GM23338 (cell line): ENCODE measurements around the gene LRRC4B. TPM values are rescaled to one million over a fixed set of nuclear protein-coding genes. Genes with fewer than 3 reads are reported as not detected.

Experiments used
- ATAC-seq: fragments of 200-7000 bp; cut with Tn5 transposase; 3 replicates; pipeline ENCODE4 v1.9.1; 2020
- DNase-seq: peaks from one replicate; pipeline ENCODE4 v3.0.0-alpha.2; 2015; ENCODE audit warnings: low spot score
- H2AFZ ChIP-seq: fragments of 200-600 bp; sonication (generic); 2 replicates; pipeline ENCODE4 v1.8.0; 2016; ENCODE audit warnings: antibody characterized with exemption, mild to moderate bottlenecking, moderate library complexity
- H3F3A ChIP-seq: fragments of 200-600 bp; sonication (generic); replicated peaks from 2 replicates; pipeline ENCODE4 v1.8.0; 2017; ENCODE audit warnings: antibody characterized with exemption, mixed run types, low read depth
- H3K27ac ChIP-seq: fragments of 200-600 bp; sonication (generic); 2 replicates; pipeline ENCODE4 v1.6.1; 2016; ENCODE audit warnings: low read depth
- H3K27me3 ChIP-seq: fragments of 200-600 bp; sonication (generic); 2 replicates; pipeline ENCODE4 v1.8.0; 2016; ENCODE audit warnings: mild to moderate bottlenecking, mixed run types, moderate library complexity; ENCODE audit not compliant: insufficient read depth
- H3K36me3 ChIP-seq: fragments of 200-600 bp; sonication (generic); 2 replicates; pipeline ENCODE4 v1.8.0; 2016; ENCODE audit warnings: mild to moderate bottlenecking; ENCODE audit not compliant: insufficient read depth
- H3K4me1 ChIP-seq: fragments of 200-600 bp; sonication (generic); 2 replicates; pipeline ENCODE4 v1.8.0; 2016; ENCODE audit warnings: mild to moderate bottlenecking, moderate library complexity; ENCODE audit not compliant: insufficient read depth
- H3K4me2 ChIP-seq: fragments of 200-600 bp; sonication (generic); 2 replicates; pipeline ENCODE4 v1.7.1; 2017; ENCODE audit warnings: mixed run types
- H3K4me3 ChIP-seq: fragments of 200-600 bp; sonication (generic); 2 replicates; pipeline ENCODE4 v1.6.1; 2016; ENCODE audit warnings: mixed run types
- H3K79me2 ChIP-seq: fragments of 200-600 bp; sonication (generic); replicated peaks from 2 replicates; pipeline ENCODE4 v1.8.0; 2017; ENCODE audit warnings: mild to moderate bottlenecking; ENCODE audit not compliant: insufficient read depth
- H3K9me2 ChIP-seq: fragments of 200-600 bp; sonication (generic); 2 replicates; pipeline ENCODE4 v1.8.0; 2017; ENCODE audit not compliant: insufficient read depth
- H4K20me1 ChIP-seq: fragments of 200-600 bp; sonication (generic); replicated peaks from 2 replicates; pipeline ENCODE4 v1.8.0; 2017; ENCODE audit warnings: mild to moderate bottlenecking; ENCODE audit not compliant: insufficient read depth
- H3K27ac Mint-ChIP-seq: 2 replicates; pipeline ENCODE4 v1.8.0; 2020; ENCODE audit warnings: inconsistent platforms, mild to moderate bottlenecking, moderate library complexity, mixed read lengths
- H3K27me3 Mint-ChIP-seq: 3 replicates; pipeline ENCODE4 v1.8.0; 2022; ENCODE audit warnings: low read depth, mild to moderate bottlenecking, moderate library complexity, mixed read lengths, inconsistent platforms; ENCODE audit not compliant: insufficient read depth, poor library complexity
- H3K36me3 Mint-ChIP-seq: 3 replicates; pipeline ENCODE4 v1.8.0; 2021; ENCODE audit warnings: low read depth, mild to moderate bottlenecking, inconsistent platforms, moderate library complexity, mixed read lengths
- H3K4me1 Mint-ChIP-seq: 3 replicates; pipeline ENCODE4 v1.8.0; 2020; ENCODE audit warnings: mild to moderate bottlenecking, inconsistent platforms, mixed read lengths
- H3K4me3 Mint-ChIP-seq: 3 replicates; pipeline ENCODE4 v1.8.0; 2021; ENCODE audit warnings: moderate library complexity, mild to moderate bottlenecking, inconsistent platforms, mixed read lengths
- H3K9me3 Mint-ChIP-seq: 3 replicates; pipeline ENCODE4 v1.8.0; 2020; ENCODE audit warnings: moderate library complexity, mild to moderate bottlenecking, inconsistent platforms, mixed read lengths
- JUNB ChIP-seq: IDR thresholded peaks from one replicate; pipeline ENCODE4 v1.6.1; 2016; ENCODE audit warnings: antibody characterized with exemption; ENCODE audit not compliant: unreplicated experiment
- POLR2AphosphoS5 ChIP-seq: IDR thresholded peaks from 2 replicates; pipeline ENCODE4 v1.6.1; 2016; ENCODE audit warnings: antibody characterized with exemption, low read depth
- ZNF114 ChIP-seq: fragments of 250-450 bp; sonication (Bioruptor Pico); IDR thresholded peaks from 2 replicates; pipeline ENCODE4 v1.5.0; 2020; ENCODE audit warnings: mild to moderate bottlenecking, moderate library complexity
- ZNF462 ChIP-seq: fragments of 250-450 bp; sonication (Bioruptor Pico); IDR thresholded peaks from 2 replicates; pipeline ENCODE4 v1.5.0; 2020; ENCODE audit warnings: mild to moderate bottlenecking, moderate library complexity
- polyA plus RNA-seq: library from polyadenylated mRNA; unstranded; fragments of >200 nt; fragmentation: Nextera tagmentation; extraction: Ambion mirVana; gene quantifications from 2 replicates; pipeline ENCODE4 v1.2.1, GENCODE V29; 2016
- total RNA-seq: library from RNA; depleted of rRNA; stranded (reverse); fragments of >200 nt; shearing (Covaris generic); gene quantifications from 2 replicates; pipeline ENCODE4 v1.2.3, GENCODE V29; 2014
- TF ChIP-seq, protein P1 (sequence below): IDR thresholded peaks from one replicate; pipeline ENCODE4 v1.6.1; 2018; ENCODE audit warnings: antibody characterized with exemption; ENCODE audit not compliant: unreplicated experiment

The LRRC4B gene
- total and polyA plus RNA-seq, 2 experiments from 2014 or later = 2.0 to 13.2 TPM

DNA sequence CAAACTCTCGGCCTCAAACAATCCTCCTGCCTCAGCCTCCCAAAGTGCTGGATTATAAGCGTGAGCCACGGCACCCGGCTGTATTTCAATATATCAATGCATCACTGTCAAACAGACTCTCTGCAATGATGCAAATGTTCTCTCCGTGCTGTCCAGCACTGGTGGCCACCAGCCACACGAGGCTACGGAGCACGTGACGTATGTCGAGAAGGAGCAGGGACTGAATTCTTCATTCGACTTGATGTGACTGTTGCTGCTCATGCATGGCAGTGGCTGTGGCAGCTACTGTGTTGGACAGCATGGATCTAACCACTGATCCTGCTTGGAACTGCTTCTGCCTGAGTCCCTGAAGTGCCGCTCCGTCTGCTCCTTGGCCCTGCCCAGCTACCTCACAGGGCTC is 9.8 kb downstream of the LRRC4B start (continued):
- TF ChIP-seq, protein P1, sequence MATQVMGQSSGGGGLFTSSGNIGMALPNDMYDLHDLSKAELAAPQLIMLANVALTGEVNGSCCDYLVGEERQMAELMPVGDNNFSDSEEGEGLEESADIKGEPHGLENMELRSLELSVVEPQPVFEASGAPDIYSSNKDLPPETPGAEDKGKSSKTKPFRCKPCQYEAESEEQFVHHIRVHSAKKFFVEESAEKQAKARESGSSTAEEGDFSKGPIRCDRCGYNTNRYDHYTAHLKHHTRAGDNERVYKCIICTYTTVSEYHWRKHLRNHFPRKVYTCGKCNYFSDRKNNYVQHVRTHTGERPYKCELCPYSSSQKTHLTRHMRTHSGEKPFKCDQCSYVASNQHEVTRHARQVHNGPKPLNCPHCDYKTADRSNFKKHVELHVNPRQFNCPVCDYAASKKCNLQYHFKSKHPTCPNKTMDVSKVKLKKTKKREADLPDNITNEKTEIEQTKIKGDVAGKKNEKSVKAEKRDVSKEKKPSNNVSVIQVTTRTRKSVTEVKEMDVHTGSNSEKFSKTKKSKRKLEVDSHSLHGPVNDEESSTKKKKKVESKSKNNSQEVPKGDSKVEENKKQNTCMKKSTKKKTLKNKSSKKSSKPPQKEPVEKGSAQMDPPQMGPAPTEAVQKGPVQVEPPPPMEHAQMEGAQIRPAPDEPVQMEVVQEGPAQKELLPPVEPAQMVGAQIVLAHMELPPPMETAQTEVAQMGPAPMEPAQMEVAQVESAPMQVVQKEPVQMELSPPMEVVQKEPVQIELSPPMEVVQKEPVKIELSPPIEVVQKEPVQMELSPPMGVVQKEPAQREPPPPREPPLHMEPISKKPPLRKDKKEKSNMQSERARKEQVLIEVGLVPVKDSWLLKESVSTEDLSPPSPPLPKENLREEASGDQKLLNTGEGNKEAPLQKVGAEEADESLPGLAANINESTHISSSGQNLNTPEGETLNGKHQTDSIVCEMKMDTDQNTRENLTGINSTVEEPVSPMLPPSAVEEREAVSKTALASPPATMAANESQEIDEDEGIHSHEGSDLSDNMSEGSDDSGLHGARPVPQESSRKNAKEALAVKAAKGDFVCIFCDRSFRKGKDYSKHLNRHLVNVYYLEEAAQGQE = no peak

GRCh38 chr19:50558039-50558438 is 10.2 kb downstream of the LRRC4B start:
- no peak for TF ChIP-seq ZNF462 (CRISPR knock-in tag)
- TF ChIP-seq JUNB = no peak
- TF ChIP-seq POLR2AphosphoS5 = no peak
- TF ChIP-seq ZNF114 (CRISPR knock-in tag) = no peak
- no peaks in the 10 kb centered on the region for H3F3A ChIP-seq
- peaks cover 45% of the 10 kb centered on the region for H3K27me3 ChIP-seq
- H3K36me3 Mint-ChIP-seq = peaks cover 43% of the 10 kb centered on the region
- no peak overlapping the region for H3K27ac Mint-ChIP-seq
- no peak overlapping the region for H3K4me3 ChIP-seq
- H3K4me2 ChIP-seq = no peak overlapping the region
- no peaks in the 10 kb centered on the region for H3K36me3 ChIP-seq
- peaks cover 3% of the 10 kb centered on the region; the same call in 1 of the 2 replicates for H3K4me1 ChIP-seq
- H3K4me1 Mint-ChIP-seq = no peaks in the 10 kb centered on the region
- DNase-seq (no peak), ATAC-seq (no peak)
- no peak overlapping the region for H3K4me3 Mint-ChIP-seq
- H2AFZ ChIP-seq = no peak overlapping the region
- no peaks in the 10 kb centered on the region for H3K79me2 ChIP-seq
- H3K27ac ChIP-seq = no peak overlapping the region
- H3K27me3 Mint-ChIP-seq = peaks cover 16% of the 10 kb centered on the region
- H3K9me3 Mint-ChIP-seq = peaks cover 98% of the 10 kb centered on the region
- no peaks in the 10 kb centered on the region for H4K20me1 ChIP-seq
- H3K9me2 ChIP-seq = no peaks in the 10 kb centered on the region
